Fibroblast of pulmonary artery (primary cell): ENCODE data around the gene KIF17.
A peak's percentile ranks its signal among the peaks of the same experiment; 100 is the strongest.

ENCODE experiments used
- DNase-seq: peaks from one replicate; pipeline ENCODE4 v3.0.0-alpha.2; 2010; ENCODE audit warnings: low read depth
- H3K4me3 ChIP-seq: replicated peaks from 2 replicates; pipeline ENCODE4 v1.5.1; 2011; ENCODE audit warnings: low read depth, mild to moderate bottlenecking, control low read depth, low read length, moderate library complexity
- TF ChIP-seq, protein P1 (sequence below): IDR thresholded peaks from 2 replicates; pipeline ENCODE4 v1.5.1; 2011; ENCODE audit warnings: mild to moderate bottlenecking, control low read depth, low read length, inconsistent platforms; ENCODE audit errors: missing control alignments

The KIF17 gene

DNA sequence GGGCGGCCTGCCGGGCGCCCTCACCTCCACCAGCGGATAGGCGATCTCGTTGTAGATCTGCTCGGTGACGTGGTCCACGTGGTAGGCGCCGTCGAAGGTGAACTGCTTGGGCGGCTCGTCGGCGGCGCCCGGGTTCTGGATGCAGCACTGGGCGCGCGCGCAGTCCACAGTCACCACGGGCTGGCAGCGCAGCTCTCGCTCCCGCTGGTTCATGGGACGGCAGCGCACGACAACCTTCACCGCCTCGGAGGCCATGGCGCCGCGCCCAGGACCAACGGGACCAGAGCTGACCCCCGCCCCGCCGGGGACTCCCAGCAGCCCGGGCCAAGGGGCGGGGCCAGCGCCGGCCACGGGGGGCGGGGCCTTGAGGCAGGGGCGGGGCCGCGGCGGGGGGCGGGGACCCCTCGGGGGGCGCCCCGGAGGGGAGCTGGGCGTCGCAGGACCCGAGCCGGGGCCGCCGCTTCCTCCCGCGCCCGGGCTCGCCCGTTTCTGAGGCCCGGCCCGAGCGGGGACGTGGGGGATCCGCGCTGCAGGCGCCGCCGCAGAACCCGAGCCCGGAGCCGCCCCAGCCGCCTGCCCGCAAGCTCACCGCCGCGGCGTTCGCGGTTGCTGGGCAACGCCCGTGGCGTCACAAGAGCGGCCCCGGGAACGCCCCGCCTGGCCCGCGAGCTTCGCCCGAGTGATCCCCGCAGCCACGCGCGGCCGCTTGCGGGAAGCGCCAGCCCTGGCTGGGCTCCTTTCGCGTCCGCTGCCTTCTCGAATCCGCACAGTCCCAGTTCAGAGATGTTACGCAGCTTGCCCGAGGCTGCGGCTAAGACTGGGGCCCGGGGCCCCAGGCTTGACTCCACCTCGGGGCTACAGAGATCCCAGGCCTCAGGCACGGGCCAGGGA is at the start of gene KIF17:
Gene KIF17 (minus strand): TSS at position 556 of the 891 bp plus-strand sequence. CDS start 301 bp downstream, at position 255.
- peak within 1 kb of the TSS; percentile 48 for H3K4me3 ChIP-seq
- DNase-seq: peak; percentile 79
- TF ChIP-seq, protein P1, sequence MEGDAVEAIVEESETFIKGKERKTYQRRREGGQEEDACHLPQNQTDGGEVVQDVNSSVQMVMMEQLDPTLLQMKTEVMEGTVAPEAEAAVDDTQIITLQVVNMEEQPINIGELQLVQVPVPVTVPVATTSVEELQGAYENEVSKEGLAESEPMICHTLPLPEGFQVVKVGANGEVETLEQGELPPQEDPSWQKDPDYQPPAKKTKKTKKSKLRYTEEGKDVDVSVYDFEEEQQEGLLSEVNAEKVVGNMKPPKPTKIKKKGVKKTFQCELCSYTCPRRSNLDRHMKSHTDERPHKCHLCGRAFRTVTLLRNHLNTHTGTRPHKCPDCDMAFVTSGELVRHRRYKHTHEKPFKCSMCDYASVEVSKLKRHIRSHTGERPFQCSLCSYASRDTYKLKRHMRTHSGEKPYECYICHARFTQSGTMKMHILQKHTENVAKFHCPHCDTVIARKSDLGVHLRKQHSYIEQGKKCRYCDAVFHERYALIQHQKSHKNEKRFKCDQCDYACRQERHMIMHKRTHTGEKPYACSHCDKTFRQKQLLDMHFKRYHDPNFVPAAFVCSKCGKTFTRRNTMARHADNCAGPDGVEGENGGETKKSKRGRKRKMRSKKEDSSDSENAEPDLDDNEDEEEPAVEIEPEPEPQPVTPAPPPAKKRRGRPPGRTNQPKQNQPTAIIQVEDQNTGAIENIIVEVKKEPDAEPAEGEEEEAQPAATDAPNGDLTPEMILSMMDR: no peak

DNA sequence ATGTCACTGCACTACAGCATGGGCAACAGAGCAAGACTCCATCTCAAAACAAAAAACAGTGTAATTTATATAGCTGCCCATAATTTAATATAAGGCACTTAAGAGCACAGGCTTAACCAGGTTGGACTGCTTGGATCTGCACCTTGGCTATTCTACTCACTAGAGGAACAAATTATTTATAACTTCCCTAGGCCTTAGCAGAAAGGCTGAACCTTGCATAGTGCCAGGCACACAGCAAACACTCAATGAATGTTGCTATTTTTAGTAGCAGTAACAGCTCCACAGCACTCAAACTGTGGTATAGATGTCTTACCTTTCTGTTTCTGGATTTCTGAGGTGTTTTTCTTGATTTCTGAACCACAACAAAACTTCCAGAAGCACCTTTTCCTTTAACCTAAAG is 49.5 kb upstream of the KIF17 start:
- no peak for DNase-seq
- H3K4me3 ChIP-seq: no peak overlapping the region
- TF ChIP-seq, protein P1: no peak

DNA sequence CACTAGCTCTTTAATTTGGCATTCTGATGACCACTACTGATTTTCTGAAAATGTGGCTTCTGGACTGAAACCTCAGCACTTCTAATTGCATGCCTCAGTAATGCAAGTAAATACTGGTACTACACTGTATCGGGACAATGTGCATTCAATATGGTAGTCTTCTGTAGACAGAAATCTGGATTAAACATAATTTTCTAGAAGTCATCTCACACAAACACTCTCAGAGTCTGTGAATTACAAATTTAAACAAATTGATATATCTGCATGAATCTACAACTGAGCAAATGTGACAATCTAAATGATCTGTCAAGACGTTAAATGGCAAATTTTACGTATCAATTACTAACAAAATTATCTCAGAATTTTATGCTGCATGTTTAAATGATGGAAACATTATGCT is 45.6 kb upstream of the KIF17 start:
- TF ChIP-seq, protein P1: no peak
- no peak overlapping the region for H3K4me3 ChIP-seq
- DNase-seq: no peak

DNA sequence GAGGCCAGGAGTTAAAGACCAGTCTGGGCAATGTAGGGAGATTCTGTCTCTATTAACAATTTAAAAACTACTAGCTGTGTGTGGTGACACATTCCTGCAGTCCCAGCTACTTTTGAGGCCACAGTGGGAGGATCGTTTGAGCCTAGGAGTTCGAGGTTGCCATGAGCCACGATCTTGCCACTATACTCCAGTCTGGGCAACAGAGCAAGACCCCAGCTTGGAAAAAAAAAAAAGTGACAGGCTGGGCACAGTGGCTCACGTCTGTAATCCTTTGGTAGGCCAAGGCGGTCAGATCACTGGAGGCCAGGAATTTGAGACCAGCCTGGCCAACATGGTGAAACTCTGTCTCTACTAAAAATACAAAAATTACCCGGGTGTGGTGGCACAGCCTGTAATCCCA is 42.5 kb upstream of the KIF17 start:
- H3K4me3 ChIP-seq: no peak overlapping the region
- no peak for DNase-seq
- TF ChIP-seq, protein P1: no peak

DNA sequence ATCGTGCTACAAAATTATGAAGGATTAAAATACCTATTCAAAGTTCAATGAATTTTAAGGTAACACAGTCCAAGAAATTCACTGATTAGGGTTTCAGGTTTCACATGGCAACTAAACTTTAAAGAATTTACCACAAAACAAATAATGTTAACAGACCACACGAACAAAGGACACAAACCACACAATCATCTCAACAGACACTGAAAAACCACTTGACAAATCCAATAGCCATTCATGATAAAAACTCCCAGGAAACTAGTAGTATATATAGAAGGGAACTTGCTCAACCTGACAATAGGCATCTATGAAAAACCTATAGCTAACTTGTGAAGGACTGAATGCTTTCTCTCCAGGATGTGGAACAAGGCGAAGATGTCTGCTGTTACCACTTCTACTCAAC is 35.8 kb upstream of the KIF17 start:
- TF ChIP-seq, protein P1: no peak
- no peak for DNase-seq
- no peak overlapping the region for H3K4me3 ChIP-seq

DNA sequence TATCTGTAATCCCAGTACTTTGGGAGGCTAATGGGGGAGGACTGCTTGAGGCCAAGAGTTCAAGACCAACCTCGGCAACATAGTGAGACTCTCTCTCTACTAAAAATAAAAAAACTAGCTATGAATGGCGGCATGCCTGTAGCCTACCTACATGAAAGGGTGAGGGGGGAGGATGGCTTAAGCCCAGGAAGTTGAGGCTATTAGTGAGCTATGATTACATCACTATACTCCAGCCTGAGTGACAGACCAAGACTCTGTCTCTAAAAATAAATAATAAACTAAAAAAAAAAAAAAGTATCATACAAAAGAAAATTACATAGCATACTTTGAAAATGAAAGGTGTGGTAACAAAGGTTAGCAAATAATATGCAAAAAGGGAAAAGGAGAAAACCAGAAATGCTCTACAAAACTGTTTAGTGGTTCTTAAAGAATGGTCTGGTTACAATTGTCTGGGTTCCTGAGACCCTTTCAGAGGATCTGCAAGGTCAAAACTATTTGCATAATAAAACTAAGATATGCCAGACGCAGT is 33.7 kb upstream of the KIF17 start:
- TF ChIP-seq, protein P1: no peak
- no peak for DNase-seq
- no peak overlapping the region for H3K4me3 ChIP-seq
